Smooth muscle cell of bladder (primary cell): ENCODE data around the gene NPM3. TPM values are rescaled to one million over a fixed set of nuclear protein-coding genes. Genes with fewer than 3 reads are reported as not detected.

Experiments
- total RNA-seq: library from RNA; depleted of rRNA; stranded (reverse); fragments of >200 nt; gene quantifications from 2 replicates; pipeline ENCODE4 v1.2.3, GENCODE V29; 2014

The NPM3 gene
- total RNA-seq, result 89.2 and 103 TPM in 2 replicates

GRCh38 chr10:101782811-101783735, at the start of gene NPM3:
Gene NPM3, minus strand, starts transcription at chr10:101783446. Its CDS starts 56 bp downstream, at chr10:101783390.

GRCh38 chr10:101818119-101818871, 35.0 kb upstream of the NPM3 start, which contains the start of gene OGA:
Gene OGA, minus strand, starts transcription at chr10:101818444. Its CDS starts 422 bp downstream, at chr10:101818022.

GRCh38 chr10:101775273-101776160, 7.7 kb downstream of the NPM3 start, which contains the start of gene FGF8:
Gene FGF8, minus strand, starts transcription at chr10:101776114. Its CDS starts 214 bp downstream, at chr10:101775900.

Other genes with a start within 250 kb of the NPM3 start
- 9.5 and 10.0 TPM in 2 replicates for gene POLL, start 195.2 kb downstream of the NPM3 start, total RNA-seq
- 61.0 and 61.8 TPM in 2 replicates for gene DPCD, start 195.1 kb downstream of the NPM3 start, total RNA-seq
- 45.7 and 54.5 TPM in 2 replicates for gene FBXW4, start 88.3 kb downstream of the NPM3 start, total RNA-seq
- gene FGF8, start 7.3 kb downstream of the NPM3 start, total RNA-seq, result not detected in 2 replicates
- gene OGA, start 35.0 kb upstream of the NPM3 start, total RNA-seq, result 93.9 and 126 TPM in 2 replicates
- gene KCNIP2, start 60.4 kb upstream of the NPM3 start, total RNA-seq, result 0.28 and 1.8 TPM in 2 replicates